Astrocyte of the cerebellum (primary cell): ENCODE results near the gene DAB2IP.
"Not testable (repeated sequence)": the region's sequence is repeated elsewhere in the genome, so short reads cannot be mapped to it uniquely, and the experiment has no call there.

Experiments used
- DNase-seq: peaks from one replicate; pipeline ENCODE4 v3.0.0-alpha.2; 2011; ENCODE audit warnings: low read depth
- H3K4me3 ChIP-seq: 2 replicates; pipeline ENCODE4 v1.5.1; 2011; ENCODE audit warnings: mild to moderate bottlenecking, low read depth, low read length, moderate library complexity
- CTCF ChIP-seq: IDR thresholded peaks from 2 replicates; pipeline ENCODE4 v1.5.1; 2012; ENCODE audit warnings: low read length, low read depth, moderate library complexity, mild to moderate bottlenecking; ENCODE audit errors: missing control alignments
- in situ Hi-C: cut with HindIII; loops from 2 replicates; pipeline ENCODE4 v1.10.0; 2017; ENCODE audit warnings: low sequenced_read_pairs

DAB2IP gene

GRCh38 chr9:121619545-121620324, 31.7 kb upstream of the DAB2IP start:
- no peak for DNase-seq
- in situ Hi-C loops, result no loop called here
- H3K4me3 ChIP-seq, result no peak overlapping the region
- no peak for TF ChIP-seq CTCF

DNA sequence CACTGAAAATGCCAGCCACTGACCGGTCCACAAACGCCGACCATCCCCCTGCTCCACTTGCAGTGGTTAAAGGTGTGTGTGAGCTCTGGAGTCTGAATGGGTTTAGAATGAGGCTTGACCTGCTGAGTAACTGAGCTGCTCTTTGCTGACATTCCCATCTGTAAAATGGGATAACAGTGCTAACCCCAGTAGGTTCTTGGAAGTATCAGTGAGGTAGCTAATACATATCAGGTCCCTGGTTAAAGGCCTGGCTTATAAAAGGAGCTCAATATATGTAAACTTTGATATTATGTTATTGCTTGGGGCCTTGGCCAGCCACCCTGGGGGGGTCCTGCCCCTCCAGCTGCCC, 31.1 kb upstream of the DAB2IP start:
- no peak for DNase-seq
- no peak for TF ChIP-seq CTCF
- in situ Hi-C loops, result no loop called here
- no peak overlapping the region for H3K4me3 ChIP-seq

DNA sequence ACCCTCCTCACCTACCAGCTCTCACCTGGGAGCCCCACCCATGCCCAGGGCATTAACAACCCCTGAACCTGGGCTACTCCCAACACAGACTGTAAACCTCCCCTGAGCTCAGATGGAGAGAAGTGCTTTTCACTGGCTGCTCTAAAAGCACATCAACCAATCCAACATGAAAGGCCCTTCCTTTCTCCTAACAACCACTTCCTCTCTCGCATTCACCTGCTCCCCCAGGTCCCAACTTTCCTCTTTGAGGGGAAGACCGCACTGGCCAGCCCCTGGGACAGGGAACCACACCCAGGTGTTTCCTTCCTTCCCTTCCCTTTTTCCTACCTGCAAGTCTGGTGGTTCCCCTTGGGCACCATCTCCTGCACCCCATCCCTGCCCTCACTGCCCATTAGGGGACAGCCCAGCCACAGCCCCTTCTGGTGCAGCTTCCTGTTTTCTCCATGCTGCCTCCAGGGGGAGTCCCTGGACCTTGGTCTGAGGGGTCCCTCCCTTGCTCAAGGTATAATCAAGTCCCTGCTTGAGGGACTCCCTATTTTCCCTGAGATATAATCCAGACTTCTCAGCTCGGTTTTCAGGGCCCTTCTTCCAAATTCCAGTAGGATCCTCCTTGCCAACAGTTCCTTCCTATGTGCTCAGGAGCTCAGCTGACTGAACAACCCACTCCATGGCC, 30.5 kb upstream of the DAB2IP start:
- DNase-seq, result no peak
- TF ChIP-seq CTCF, result peak; percentile 73
- H3K4me3 ChIP-seq, result no peak overlapping the region
- in situ Hi-C loops, result no loop called here

DNA sequence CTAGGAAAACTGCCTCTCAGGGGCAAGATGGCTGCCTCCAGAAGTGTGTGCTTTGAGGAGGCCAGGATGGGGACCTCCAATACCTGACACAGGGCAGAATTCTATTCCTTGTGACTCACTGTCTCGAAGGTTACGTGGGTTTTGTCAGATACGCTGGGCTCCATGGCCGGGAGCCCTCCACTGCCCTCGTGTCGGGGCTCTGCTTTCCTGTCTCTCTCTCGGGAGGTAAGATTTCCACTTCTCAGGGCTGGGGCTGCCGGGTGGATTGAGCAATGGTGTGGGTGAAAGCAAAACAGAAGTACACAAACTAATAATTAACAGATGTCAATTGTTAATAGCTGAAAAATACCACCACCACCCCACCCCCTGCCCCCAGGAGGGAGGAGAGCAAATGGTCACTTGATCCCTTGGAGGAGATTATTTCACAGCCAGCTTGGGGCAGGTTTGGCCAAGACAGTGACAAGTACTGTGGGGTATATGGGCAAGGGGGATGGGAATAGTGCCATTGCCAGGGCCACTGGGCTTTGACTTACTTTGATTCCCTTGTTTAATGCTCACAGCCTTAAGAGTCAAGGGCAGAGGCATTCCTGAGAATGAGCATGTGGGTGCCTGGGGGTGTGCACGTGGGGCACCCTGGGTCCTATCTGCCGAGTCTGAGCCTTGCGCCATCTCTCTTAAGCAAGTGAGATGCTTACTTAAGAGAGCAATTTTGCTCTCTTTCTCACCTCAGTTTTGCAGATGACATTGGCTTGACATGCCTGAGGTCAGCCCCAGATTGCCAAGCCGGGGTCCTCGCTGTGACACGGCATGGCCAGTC, 28.8 kb upstream of the DAB2IP start:
- in situ Hi-C loops, result no loop called here
- DNase-seq, result no peak
- H3K4me3 ChIP-seq, result no peak overlapping the region
- no peak for TF ChIP-seq CTCF

- in situ Hi-C loops, H3K4me3 ChIP-seq, DNase-seq: not testable (repeated sequence)
Measured at GRCh38 chr9:121623430-121623829, 28.0 kb upstream of the DAB2IP start.

DNA sequence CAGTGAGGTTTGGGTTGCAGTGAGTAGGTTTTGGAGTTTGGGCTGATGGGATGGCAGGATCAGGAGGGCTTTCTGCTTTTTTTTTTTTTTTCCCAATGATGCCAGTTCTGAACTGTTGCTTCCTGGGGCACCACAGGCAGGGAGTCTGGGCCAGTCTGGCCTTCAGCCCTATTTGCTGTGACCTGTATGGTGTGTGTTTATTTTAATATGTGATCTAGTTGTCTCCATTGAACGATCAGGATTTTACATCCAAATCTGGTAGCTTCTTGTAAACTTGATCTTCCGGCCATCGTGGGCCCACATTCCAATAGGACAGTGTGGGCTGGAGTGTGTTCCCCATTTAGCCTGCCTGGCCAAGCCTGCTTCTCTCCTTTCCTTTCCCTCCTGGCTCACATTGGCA, 25.8 kb upstream of the DAB2IP start:
- no peak for DNase-seq
- in situ Hi-C loops, result no loop called here
- TF ChIP-seq CTCF, result no peak
- H3K4me3 ChIP-seq, result no peak overlapping the region
